HepG2 (cell line): Measurements from ENCODE around the gene PSMD1. TPM values are rescaled to one million over a fixed set of nuclear protein-coding genes. Genes with fewer than 3 reads are reported as not detected.
A peak's percentile ranks its signal among the peaks of the same experiment; 100 is the strongest.

ENCODE experiments used
- ATAC-seq: fragments of 200-7000 bp; cut with Tn5 transposase; 3 replicates; pipeline ENCODE4 v1.9.1; 2020; ENCODE audit warnings: mild to moderate bottlenecking, moderate library complexity
- BruUV-seq: library from RNA; stranded (reverse); fragments of 400-500 nt; replicated peaks from 2 replicates; lab custom pipeline; 2021; lab: Mats Ljungman, UMichigan
- CTCF ChIA-PET: fragments of 300-600 bp; formaldehyde crosslinking; extraction: SDS; loops from one replicate; lab custom pipeline; 2021; ENCODE audit warnings: low total read pairs, inconsistent platforms, low intra/inter-chr PET ratio; lab: Yijun Ruan, JAX
- POLR2A ChIA-PET: fragments of 350-600 bp; sonication (Branson Sonifier 250); formaldehyde crosslinking; loops from one replicate; lab custom pipeline; 2020; ENCODE audit warnings: antibody characterized with exemption, inconsistent platforms; lab: Yijun Ruan, JAX
- DNase-seq: peaks from one replicate; pipeline ENCODE4 v3.0.0-alpha.2; 2015; ENCODE audit warnings: low spot score
- FAIRE-seq: peaks from 3 replicates; lab custom pipeline; 2011; peaks lifted over from hg19 to GRCh38; lab: Jason Lieb, UNC
- H2AFZ ChIP-seq: one replicate; pipeline ENCODE4 v1.6.1; 2011; ENCODE audit warnings: low read length, inconsistent platforms
- H3K27ac ChIP-seq: fragments of 300-600 bp; 3 replicates; pipeline ENCODE4 v1.8.0; 2011; ENCODE audit warnings: mixed run types, mild to moderate bottlenecking, mixed read lengths, low read length, inconsistent platforms; ENCODE audit not compliant: insufficient read depth; ENCODE audit errors: extremely low read length
- H3K27me3 ChIP-seq, 2 experiments: fragments of 200-600 bp in 1 of 2; 2 replicates in 1 of 2; 3 replicates in 1 of 2; pipeline versions ENCODE4 v1.6.0 to v1.8.0; 2011; ENCODE audit warnings: low read length in 2 of 2, mild to moderate bottlenecking in 2 of 2, moderate library complexity in 2 of 2, inconsistent platforms in 1 of 2; ENCODE audit not compliant: insufficient read depth in 2 of 2, control insufficient read depth in 1 of 2
- H3K36me3 ChIP-seq, 2 experiments: fragments of 200-600 bp in 1 of 2; replicated peaks in 1 of 2; 2 replicates in 1 of 2; 3 replicates in 1 of 2; pipeline versions ENCODE4 v1.5.1 to v1.8.0; 2011; ENCODE audit warnings: low read length in 2 of 2, inconsistent platforms in 1 of 2; ENCODE audit not compliant: insufficient read depth in 2 of 2, control insufficient read depth in 1 of 2
- H3K4me1 ChIP-seq: 2 replicates; pipeline ENCODE4 v1.5.1; 2012; ENCODE audit warnings: low read length, inconsistent platforms; ENCODE audit not compliant: insufficient read depth
- H3K4me2 ChIP-seq: 2 replicates; pipeline ENCODE4 v1.6.0; 2011; ENCODE audit warnings: low read depth, low read length, inconsistent platforms
- H3K4me3 ChIP-seq, 3 experiments: fragments of 200-600 bp in 1 of 3; sonication (generic), shearing (Covaris generic) in 1 of 3; replicated peaks in 1 of 3; 2 replicates each; pipeline ENCODE4 v1.5.1; 2011 to 2016; ENCODE audit warnings: low read length in 3 of 3, inconsistent platforms in 2 of 3, low read depth in 2 of 3, mild to moderate bottlenecking in 2 of 3, control low read depth in 1 of 3, mixed read lengths in 1 of 3; ENCODE audit not compliant: insufficient read depth in 1 of 3
- H3K79me2 ChIP-seq: one replicate; pipeline ENCODE4 v1.6.1; 2011; ENCODE audit warnings: low read length, inconsistent platforms; ENCODE audit not compliant: insufficient read depth
- H3K9ac ChIP-seq: 2 replicates; pipeline ENCODE4 v1.6.0; 2011; ENCODE audit warnings: mild to moderate bottlenecking, low read depth, low read length, inconsistent platforms; ENCODE audit not compliant: insufficient read depth
- H3K9me3 ChIP-seq: 2 replicates; pipeline ENCODE4 v1.5.1; 2012; ENCODE audit warnings: mild to moderate bottlenecking, low read length
- H4K20me1 ChIP-seq: 2 replicates; pipeline ENCODE4 v1.6.0; 2011; ENCODE audit warnings: inconsistent platforms, mild to moderate bottlenecking, low read length, moderate library complexity; ENCODE audit not compliant: insufficient read depth
- AKAP8 ChIP-seq: sonication (generic); formaldehyde crosslinking; IDR thresholded peaks from 2 replicates; pipeline ENCODE4 v1.5.1; 2020; ENCODE audit warnings: mild to moderate bottlenecking, missing genetic modification reagents
- DNMT1 ChIP-seq: sonication (generic); formaldehyde crosslinking; IDR thresholded peaks from 2 replicates; pipeline ENCODE4 v1.5.1; 2020; ENCODE audit warnings: mild to moderate bottlenecking, missing genetic modification reagents
- ISX ChIP-seq: sonication (generic); formaldehyde crosslinking; conservative IDR thresholded peaks from 2 replicates; pipeline ENCODE4 v1.5.0; 2020; ENCODE audit warnings: missing genetic modification reagents
- NFYB ChIP-seq: sonication (generic); formaldehyde crosslinking; IDR thresholded peaks from 2 replicates; pipeline ENCODE4 v1.4.0; 2020; ENCODE audit warnings: missing genetic modification reagents
- NFYC ChIP-seq: IDR thresholded peaks from 2 replicates; pipeline ENCODE4 v1.6.1; 2016; ENCODE audit warnings: missing genetic modification reagents, missing compliant biosample characterization
- NONO ChIP-seq, 2 experiments: fragments of 450-650 bp in 1 of 2; sonication (generic) in 1 of 2; formaldehyde crosslinking in 1 of 2; IDR thresholded peaks in 1 of 2; conservative IDR thresholded peaks in 1 of 2; 2 replicates each; pipeline versions ENCODE4 v1.6.1 to v1.8.0; 2017 to 2022; ENCODE audit warnings: mild to moderate bottlenecking in 1 of 2, missing genetic modification reagents in 1 of 2, moderate library complexity in 1 of 2
- RAD51 ChIP-seq: fragments of 450-650 bp; IDR thresholded peaks from 2 replicates; pipeline ENCODE4 v1.6.1; 2016; ENCODE audit warnings: borderline replicate concordance
- RFX1 ChIP-seq: fragments of 450-650 bp; IDR thresholded peaks from 2 replicates; pipeline ENCODE4 v1.6.1; 2017
- TEAD3 ChIP-seq: optimal IDR thresholded peaks from 2 replicates; pipeline ENCODE3; 2016; ENCODE audit warnings: borderline replicate concordance
- ZNF24 ChIP-seq: fragments of 450-650 bp; IDR thresholded peaks from 2 replicates; pipeline ENCODE4 v1.6.1; 2017; ENCODE audit warnings: antibody characterized with exemption, mild to moderate bottlenecking
- ZNF703 ChIP-seq: sonication (generic); formaldehyde crosslinking; IDR thresholded peaks from 2 replicates; pipeline ENCODE4 v1.5.1; 2020; ENCODE audit warnings: missing genetic modification reagents, mild to moderate bottlenecking, moderate library complexity, borderline replicate concordance
- ZNF766 ChIP-seq: sonication (generic); formaldehyde crosslinking; IDR thresholded peaks from 2 replicates; pipeline ENCODE4 v1.5.0; 2020; ENCODE audit warnings: missing genetic modification reagents, borderline replicate concordance
- ZNF839 ChIP-seq: sonication (generic); formaldehyde crosslinking; IDR thresholded peaks from 2 replicates; pipeline ENCODE4 v1.4.0; 2020; ENCODE audit warnings: missing genetic modification reagents, mild to moderate bottlenecking, borderline replicate concordance
- WGBS: methylation state at CpG from one replicate; pipeline ENCODE4 v1.1.6; 2017; ENCODE audit warnings: low lambda C conversion rate; 5-methylcytosine and 5-hydroxymethylcytosine counted together
- in situ Hi-C: cut with HindIII; loops from 2 replicates; pipeline ENCODE4 v1.10.0; 2017; ENCODE audit warnings: low pct_unique_long_range_greater_than_20kb; ENCODE audit not compliant: extremely low pct_ligation_motif_present
- intact Hi-C: fragments of 100-400 bp; cut with micrococcal nuclease; formaldehyde crosslinking; loops from one replicate; pipeline ENCODE4 v1.10.0; 2022; ENCODE audit not compliant: unreplicated experiment
- polyA plus RNA-seq, 8 experiments: library from polyadenylated mRNA; depleted of rRNA in 3 of 8; stranded (reverse) in 7 of 8; unstranded in 1 of 8; fragments of >200 nt; fragmentation: Illumina TruSeq in 4 of 8; extraction: Trizol in 4 of 8; gene quantifications; 2 replicates each; pipeline versions ENCODE4 v1.2.1 to v1.2.3, GENCODE V29; 2011 to 2016; ENCODE audit warnings: low read depth in 4 of 8, missing spikeins in 1 of 8, mixed read lengths in 1 of 8; ENCODE audit not compliant: insufficient read depth in 1 of 8
- total RNA-seq, 5 experiments: library from RNA; depleted of rRNA; stranded (reverse); fragments of >200 nt; fragmentation: Illumina TruSeq; extraction: Trizol; gene quantifications; 2 replicates each; pipeline ENCODE4 v1.2.3, GENCODE V29; 2016; ENCODE audit warnings: low read depth in 1 of 5
- TF ChIP-seq, protein P1 (sequence below), 2 experiments: sonication (generic) in 1 of 2; formaldehyde crosslinking in 1 of 2; IDR thresholded peaks; 2 replicates each; pipeline versions ENCODE4 v1.5.1 to v1.6.1; 2011 to 2020; ENCODE audit warnings: borderline replicate concordance in 1 of 2, low read depth in 1 of 2, low read length in 1 of 2, mild to moderate bottlenecking in 1 of 2, missing genetic modification reagents in 1 of 2, moderate library complexity in 1 of 2

PSMD1 gene
- total and polyA plus RNA-seq, 2 of the 13 experiments (the other 11 are each of a cell fraction or from before 2014, with no cell fraction given), result 136 to 191 TPM

DNA sequence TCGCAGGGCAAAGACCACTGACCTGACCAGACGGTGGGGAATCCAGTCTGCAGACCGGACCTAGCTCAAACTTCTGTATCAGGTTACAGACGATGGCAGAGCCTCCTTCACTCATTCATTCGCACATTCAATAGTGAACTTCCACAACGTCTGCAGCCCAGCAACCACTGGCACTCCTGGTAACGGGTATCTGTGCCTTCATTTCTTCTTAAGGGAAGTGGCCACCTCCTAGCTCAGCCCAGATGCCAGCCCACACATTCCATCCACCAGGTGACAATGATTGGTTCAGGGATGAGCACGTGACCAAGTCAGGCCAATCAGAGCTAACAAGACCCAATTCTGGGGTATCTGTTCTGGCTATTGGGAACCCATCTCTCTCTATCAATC lies 125.8 kb downstream of the PSMD1 start:
- 69% methylated on average over 8 of the region's 8 CpGs for WGBS
- ChIA-PET POLR2A (interaction anchor here (0.7 to 1.5 kb wide), 3 partner anchors 10 to 143 kb away, joined by 3 to 4 read pairs (median 4); no protein-coding TSS in a partner anchor), CTCF (no interaction called here)
- no peak overlapping the region for H2AFZ ChIP-seq
- no peak for DNase-seq
- no peak for FAIRE-seq
- BruUV-seq, result no TSS peak
- in situ Hi-C loops, result no loop called here
- intact Hi-C loops, result no loop called here
- H4K20me1 ChIP-seq, result no peaks in the 10 kb centered on the region
- H3K27me3 ChIP-seq, result no peaks in the 10 kb centered on the region
- peak overlapping the region in 1 of 3 experiments; percentile 42; a peak in 2 of 6 replicates for H3K4me3 ChIP-seq
- TF ChIP-seq NFYB (CRISPR knock-in tag), result peak; percentile 82
- TF ChIP-seq DNMT1 (CRISPR knock-in tag), result no peak
- no peak for TF ChIP-seq ZNF703 (CRISPR knock-in tag)
- TF ChIP-seq, protein P1, sequence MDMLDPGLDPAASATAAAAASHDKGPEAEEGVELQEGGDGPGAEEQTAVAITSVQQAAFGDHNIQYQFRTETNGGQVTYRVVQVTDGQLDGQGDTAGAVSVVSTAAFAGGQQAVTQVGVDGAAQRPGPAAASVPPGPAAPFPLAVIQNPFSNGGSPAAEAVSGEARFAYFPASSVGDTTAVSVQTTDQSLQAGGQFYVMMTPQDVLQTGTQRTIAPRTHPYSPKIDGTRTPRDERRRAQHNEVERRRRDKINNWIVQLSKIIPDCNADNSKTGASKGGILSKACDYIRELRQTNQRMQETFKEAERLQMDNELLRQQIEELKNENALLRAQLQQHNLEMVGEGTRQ (IDR thresholded peaks at IDR 0.05; ENCODE audit: low read depth, low read length), result peak; percentile 75
- TF ChIP-seq, protein P1 (CRISPR knock-in tag; IDR thresholded peaks at IDR 0.05; ENCODE audit: borderline replicate concordance), result peak; percentile 81; the same call in 1 of the 2 replicates
- no peak for TF ChIP-seq ZNF839 (CRISPR knock-in tag)
- no peak for TF ChIP-seq RFX1
- peak; percentile 69; the same call in 1 of the 2 replicates for TF ChIP-seq ZNF24
- TF ChIP-seq NFYC (CRISPR knock-in tag), result peak; percentile 82
- TF ChIP-seq AKAP8 (CRISPR knock-in tag), result no peak
- TF ChIP-seq ZNF766 (CRISPR knock-in tag), result no peak
- TF ChIP-seq NONO (IDR thresholded peaks at IDR 0.05), result no peak
- TF ChIP-seq NONO (CRISPR knock-in tag; conservative IDR thresholded peaks at IDR 0.05), result no peak
- peak; percentile 65 for TF ChIP-seq RAD51
- no peak for TF ChIP-seq ISX (CRISPR knock-in tag)
- TF ChIP-seq TEAD3 (CRISPR knock-in tag), result peak; percentile 80
- H3K4me2 ChIP-seq, result peak overlapping the region; percentile 68
- peak; percentile 40 for ATAC-seq
- peaks cover 47% of the 10 kb centered on the region for H3K4me1 ChIP-seq
- no peaks in the 10 kb centered on the region for H3K36me3 ChIP-seq
- H3K9ac ChIP-seq, result no peak overlapping the region
- H3K27ac ChIP-seq, result no peak overlapping the region
- H3K9me3 ChIP-seq, result no peaks in the 10 kb centered on the region
- no peaks in the 10 kb centered on the region for H3K79me2 ChIP-seq
